Mesothelial cell of epicardium (in vitro differentiated cells): ENCODE data around the gene TLK2. TPM values are rescaled to one million over a fixed set of nuclear protein-coding genes. Genes with fewer than 3 reads are reported as not detected.
A peak's percentile ranks its signal among the peaks of the same experiment; 100 is the strongest.

ENCODE experiments used
- DNase-seq, 2 experiments: peaks; one replicate each; pipeline ENCODE4 v3.0.0; 2021; ENCODE audit warnings: low spot score in 2 of 2; ENCODE audit not compliant: unreplicated experiment in 2 of 2
- H3K27ac Mint-ChIP-seq: 2 replicates; pipeline ENCODE4 v1.8.0; 2021; ENCODE audit warnings: mixed read lengths
- H3K27me3 Mint-ChIP-seq: 2 replicates; pipeline ENCODE4 v1.8.0; 2021; ENCODE audit warnings: low read depth, mixed read lengths
- H3K36me3 Mint-ChIP-seq: 2 replicates; pipeline ENCODE4 v1.8.0; 2021; ENCODE audit warnings: mixed read lengths
- H3K4me1 Mint-ChIP-seq: 2 replicates; pipeline ENCODE4 v1.8.0; 2021; ENCODE audit warnings: mixed read lengths
- H3K4me3 Mint-ChIP-seq: 2 replicates; pipeline ENCODE4 v1.8.0; 2021; ENCODE audit warnings: mild to moderate bottlenecking, moderate library complexity, mixed read lengths
- H3K9me3 Mint-ChIP-seq: 2 replicates; pipeline ENCODE4 v1.8.0; 2021; ENCODE audit warnings: mixed read lengths
- CTCF ChIP-seq: fragments of 200-600 bp; sonication (generic); IDR thresholded peaks from one replicate; pipeline ENCODE4 v1.5.0; 2021; ENCODE audit warnings: antibody characterized with exemption; ENCODE audit not compliant: unreplicated experiment
- total RNA-seq: library from RNA; stranded (reverse); gene quantifications from 3 replicates; pipeline ENCODE4 v1.2.1, GENCODE V29; 2021

TLK2 gene
- total RNA-seq, 1 donor from 2014 or later: 61.6 TPM

GRCh38 chr17:62657145-62657665 lies 178.6 kb downstream of the TLK2 start:
- no peak overlapping the region for H3K4me3 Mint-ChIP-seq
- no peaks in the 10 kb centered on the region for H3K27me3 Mint-ChIP-seq
- TF ChIP-seq CTCF: no peak
- H3K4me1 Mint-ChIP-seq: peaks cover 30% of the 10 kb centered on the region
- no peak overlapping the region for H3K27ac Mint-ChIP-seq
- H3K36me3 Mint-ChIP-seq: peaks cover 13% of the 10 kb centered on the region
- peaks cover 16% of the 10 kb centered on the region for H3K9me3 Mint-ChIP-seq
- DNase-seq: no peak

- Mint-ChIP-seq H3K4me1 (peaks cover 26% of the 10 kb centered on the region), H3K36me3 (peaks cover 13% of the 10 kb centered on the region), H3K4me3 (no peak overlapping the region), H3K27ac (peak overlapping the region; percentile 71), H3K27me3 (no peaks in the 10 kb centered on the region), H3K9me3 (peaks cover 16% of the 10 kb centered on the region)
- TF ChIP-seq CTCF: no peak
- no peak for DNase-seq
Measured at GRCh38 chr17:62657690-62658089, 179.1 kb downstream of the TLK2 start.

GRCh38 chr17:62658136-62658920 lies 179.7 kb downstream of the TLK2 start:
- TF ChIP-seq CTCF: no peak
- H3K27me3 Mint-ChIP-seq: no peaks in the 10 kb centered on the region
- H3K4me3 Mint-ChIP-seq: no peak overlapping the region
- peaks cover 13% of the 10 kb centered on the region for H3K36me3 Mint-ChIP-seq
- H3K9me3 Mint-ChIP-seq: peaks cover 16% of the 10 kb centered on the region
- peak overlapping the region; percentile 71 for H3K27ac Mint-ChIP-seq
- peaks cover 21% of the 10 kb centered on the region for H3K4me1 Mint-ChIP-seq
- no peak for DNase-seq

GRCh38 chr17:62660629-62661118 lies 182.0 kb downstream of the TLK2 start:
- no peak overlapping the region for H3K27ac Mint-ChIP-seq
- peaks cover 11% of the 10 kb centered on the region for H3K4me1 Mint-ChIP-seq
- H3K27me3 Mint-ChIP-seq: no peaks in the 10 kb centered on the region
- TF ChIP-seq CTCF: no peak
- peaks cover 16% of the 10 kb centered on the region for H3K36me3 Mint-ChIP-seq
- no peak overlapping the region for H3K4me3 Mint-ChIP-seq
- no peak for DNase-seq
- H3K9me3 Mint-ChIP-seq: peaks cover 16% of the 10 kb centered on the region

GRCh38 chr17:62661337-62661736 lies 182.7 kb downstream of the TLK2 start:
- H3K4me1 Mint-ChIP-seq: peaks cover 11% of the 10 kb centered on the region
- TF ChIP-seq CTCF: no peak

More at GRCh38 chr17:62661337-62661736, 182.7 kb downstream of the TLK2 start:
- H3K27me3 Mint-ChIP-seq: no peaks in the 10 kb centered on the region
- H3K27ac Mint-ChIP-seq: no peak overlapping the region
- H3K9me3 Mint-ChIP-seq: peaks cover 16% of the 10 kb centered on the region
- H3K36me3 Mint-ChIP-seq: peaks cover 16% of the 10 kb centered on the region
- DNase-seq: no peak
- no peak overlapping the region for H3K4me3 Mint-ChIP-seq
